ENCODE measurements around the gene GAB1.

Gene GAB1

DNA sequence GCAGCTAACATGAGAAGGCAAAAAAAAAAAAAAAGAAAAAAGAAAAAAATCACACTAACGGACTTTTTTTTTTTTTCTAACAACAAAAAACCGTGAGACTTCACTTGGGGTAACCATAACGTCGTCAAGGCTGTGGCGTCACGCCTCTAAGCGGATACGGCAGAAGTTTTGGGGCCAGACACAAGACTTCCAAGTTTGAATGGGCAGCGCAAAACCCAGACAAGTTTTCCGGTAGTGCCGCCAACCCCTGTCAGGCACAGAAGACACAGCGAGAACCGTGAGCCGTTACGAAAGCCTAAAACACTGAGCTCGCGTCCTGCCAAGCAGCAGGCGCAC, 176.3 kb downstream of the GAB1 start:
- FAIRE-seq, result no peak

DNA sequence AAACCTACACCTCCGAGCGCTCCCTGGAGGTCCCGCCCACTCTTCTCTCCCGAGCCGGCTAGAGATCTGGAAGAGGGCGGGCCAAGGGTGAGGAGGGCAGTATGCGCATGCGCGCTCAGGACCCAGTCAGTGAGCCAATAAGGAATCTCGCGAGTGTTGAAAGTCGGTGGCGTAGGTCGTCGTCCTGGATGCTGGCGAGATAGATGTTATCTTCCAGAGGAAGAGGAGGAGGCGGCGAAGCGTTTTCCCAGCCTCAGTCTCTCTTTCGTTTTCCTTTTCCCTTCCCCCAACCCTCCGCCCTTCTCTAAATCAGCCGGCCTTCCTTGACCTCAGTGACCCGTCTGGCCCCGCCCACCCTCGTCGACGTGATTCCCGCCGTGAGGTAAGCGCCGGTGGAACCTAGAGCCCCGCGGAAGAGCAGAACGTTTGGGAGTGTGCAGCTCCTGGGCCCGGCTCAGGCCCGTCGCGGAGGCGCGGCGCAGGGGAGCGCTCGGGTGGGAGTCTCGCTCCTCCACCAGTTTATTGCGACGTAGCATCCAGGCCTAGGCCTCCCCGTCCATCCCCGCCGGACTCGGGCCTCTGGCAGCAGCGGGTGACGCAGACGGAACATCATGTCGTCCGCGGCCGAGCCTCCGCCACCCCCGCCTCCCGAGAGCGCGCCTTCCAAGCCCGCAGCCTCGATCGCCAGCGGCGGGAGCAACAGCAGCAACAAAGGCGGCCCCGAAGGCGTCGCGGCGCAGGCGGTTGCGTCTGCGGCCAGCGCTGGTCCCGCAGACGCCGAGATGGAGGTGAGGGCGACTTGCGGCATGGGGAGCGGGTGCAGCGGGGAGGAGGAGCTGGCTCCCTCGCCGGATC, 176.9 kb downstream of the GAB1 start, which contains the start of gene SMARCA5:
Gene SMARCA5 (plus strand): TSS at position 389 of the 855 bp plus-strand sequence. CDS start 223 bp downstream, at position 612.
- FAIRE-seq, result peak; percentile 98

DNA sequence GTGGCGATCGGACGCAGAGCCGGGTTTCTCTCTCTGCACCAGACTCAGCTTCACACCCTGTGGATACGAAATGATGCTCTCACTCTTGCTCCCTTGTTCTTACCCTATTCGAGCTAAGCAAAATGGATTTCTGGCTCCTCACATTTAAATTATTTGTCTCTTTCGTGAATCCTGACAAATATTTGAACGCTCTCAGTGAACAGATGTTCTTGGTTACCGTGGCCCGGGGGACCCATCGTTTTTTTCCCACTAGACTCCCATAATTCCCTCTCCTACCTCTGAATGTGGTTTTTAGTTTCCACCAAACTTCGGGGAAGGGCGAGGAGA, 177.5 kb downstream of the GAB1 start:
- FAIRE-seq, result no peak

DNA sequence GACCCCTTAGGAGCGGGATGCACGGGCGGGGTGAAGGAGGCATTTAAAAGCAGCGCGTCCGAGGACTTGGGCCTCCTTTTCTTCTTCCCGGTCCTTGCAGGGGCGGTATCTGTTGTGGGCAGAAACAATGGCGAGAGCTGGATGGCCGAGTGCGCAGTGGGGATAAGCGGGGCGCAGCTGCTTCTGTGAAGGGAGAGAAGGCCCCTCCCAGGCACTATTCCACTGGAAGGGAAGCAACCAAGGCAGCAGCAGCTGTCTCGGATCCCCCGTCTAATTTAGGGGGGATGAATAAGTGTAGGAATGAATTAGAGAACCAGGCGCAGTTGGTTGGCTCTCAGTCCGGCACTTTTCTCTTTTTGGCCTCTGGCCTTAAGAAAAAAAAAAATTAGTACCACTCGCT, 177.8 kb downstream of the GAB1 start:
- no peak for FAIRE-seq

DNA sequence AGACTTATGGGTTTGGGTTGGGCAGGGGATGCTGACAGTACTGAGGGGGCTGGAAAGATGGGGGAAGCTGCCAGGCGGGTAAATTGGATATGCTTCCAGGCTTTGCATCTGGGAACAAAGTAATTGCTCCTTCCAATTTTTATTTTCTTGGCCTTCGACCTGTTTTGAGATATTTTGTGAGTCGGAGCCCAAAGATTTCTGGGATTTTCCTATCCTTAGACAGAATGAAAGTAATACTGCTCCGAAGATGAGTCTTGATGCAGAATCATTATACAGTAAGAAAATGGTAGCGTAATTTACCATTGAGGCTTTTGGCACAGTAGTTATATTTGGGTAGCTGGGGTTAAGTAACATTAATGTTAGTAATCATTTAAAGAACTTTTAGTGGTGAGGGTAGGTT, 178.2 kb downstream of the GAB1 start:
- FAIRE-seq, result no peak

GRCh38 chr4:143515905-143516304, 179.2 kb downstream of the GAB1 start:
- FAIRE-seq, result peak; percentile 70

GRCh38 chr4:143517764-143518163, 181.1 kb downstream of the GAB1 start:
- no peak for FAIRE-seq
